Endothelial cell of umbilical vein (primary cell): ENCODE results near the gene ELF3.

ENCODE experiments used
- EZH2 ChIP-seq: IDR thresholded peaks from 2 replicates; pipeline ENCODE4 v1.6.1; 2012; ENCODE audit warnings: borderline replicate concordance, low read depth, mild to moderate bottlenecking, moderate library complexity, low read length, inconsistent platforms; ENCODE audit not compliant: severe bottlenecking
- JUN ChIP-seq: IDR thresholded peaks from 2 replicates; pipeline ENCODE4 v1.6.1; 2011; ENCODE audit warnings: borderline replicate concordance, low read depth; ENCODE audit not compliant: insufficient read length, insufficient read depth
- MYC ChIP-seq: IDR thresholded peaks from one replicate; pipeline ENCODE4 v1.6.1; 2011; ENCODE audit warnings: mild to moderate bottlenecking, low read depth, low read length
- POLR2A ChIP-seq: IDR thresholded peaks from 2 replicates; pipeline ENCODE4 v1.6.1; 2012; ENCODE audit warnings: low read depth, mild to moderate bottlenecking, control low read depth, low read length
- POLR2AphosphoS5 ChIP-seq: IDR thresholded peaks from 2 replicates; pipeline ENCODE4 v1.6.1; 2012; ENCODE audit warnings: low read depth, mild to moderate bottlenecking, control low read depth, low read length, moderate library complexity; ENCODE audit not compliant: insufficient read depth
- TF ChIP-seq, protein P1 (sequence below), 2 donors: IDR thresholded peaks; 1 replicate in 1 of 2; 2 replicates in 1 of 2; pipeline ENCODE4 v1.5.1; 2011; ENCODE audit warnings: low read length in 2 of 2, mild to moderate bottlenecking in 2 of 2, moderate library complexity in 2 of 2, control low read depth in 1 of 2, inconsistent platforms in 1 of 2, low read depth in 1 of 2; ENCODE audit not compliant: insufficient read depth in 1 of 2; ENCODE audit errors: extremely low read depth in 1 of 2
- TF ChIP-seq, protein P2 (sequence below): IDR thresholded peaks from 2 replicates; pipeline ENCODE4 v1.6.1; 2011; ENCODE audit not compliant: insufficient read depth, insufficient read length

- no peak for TF ChIP-seq POLR2A
- TF ChIP-seq EZH2, result no peak
- no peak for TF ChIP-seq POLR2AphosphoS5
- TF ChIP-seq, protein P1, sequence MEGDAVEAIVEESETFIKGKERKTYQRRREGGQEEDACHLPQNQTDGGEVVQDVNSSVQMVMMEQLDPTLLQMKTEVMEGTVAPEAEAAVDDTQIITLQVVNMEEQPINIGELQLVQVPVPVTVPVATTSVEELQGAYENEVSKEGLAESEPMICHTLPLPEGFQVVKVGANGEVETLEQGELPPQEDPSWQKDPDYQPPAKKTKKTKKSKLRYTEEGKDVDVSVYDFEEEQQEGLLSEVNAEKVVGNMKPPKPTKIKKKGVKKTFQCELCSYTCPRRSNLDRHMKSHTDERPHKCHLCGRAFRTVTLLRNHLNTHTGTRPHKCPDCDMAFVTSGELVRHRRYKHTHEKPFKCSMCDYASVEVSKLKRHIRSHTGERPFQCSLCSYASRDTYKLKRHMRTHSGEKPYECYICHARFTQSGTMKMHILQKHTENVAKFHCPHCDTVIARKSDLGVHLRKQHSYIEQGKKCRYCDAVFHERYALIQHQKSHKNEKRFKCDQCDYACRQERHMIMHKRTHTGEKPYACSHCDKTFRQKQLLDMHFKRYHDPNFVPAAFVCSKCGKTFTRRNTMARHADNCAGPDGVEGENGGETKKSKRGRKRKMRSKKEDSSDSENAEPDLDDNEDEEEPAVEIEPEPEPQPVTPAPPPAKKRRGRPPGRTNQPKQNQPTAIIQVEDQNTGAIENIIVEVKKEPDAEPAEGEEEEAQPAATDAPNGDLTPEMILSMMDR (IDR thresholded peaks at IDR 0.05; ENCODE audit: extremely low read depth in 1 of 2, insufficient read depth in 1 of 2, low read depth in 1 of 2, low read length in 2 of 2), result no peak
- TF ChIP-seq, protein P2, sequence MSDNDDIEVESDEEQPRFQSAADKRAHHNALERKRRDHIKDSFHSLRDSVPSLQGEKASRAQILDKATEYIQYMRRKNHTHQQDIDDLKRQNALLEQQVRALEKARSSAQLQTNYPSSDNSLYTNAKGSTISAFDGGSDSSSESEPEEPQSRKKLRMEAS, result no peak
- TF ChIP-seq JUN, result no peak
- no peak for TF ChIP-seq MYC
Observed at GRCh38 chr1:202012544-202013478, 2.4 kb downstream of the ELF3 start.
